ENCODE data around the gene PAXIP1. TPM values are rescaled to one million over a fixed set of nuclear protein-coding genes. Genes with fewer than 3 reads are reported as not detected.

The PAXIP1 gene
- total and polyA plus RNA-seq, 2 donors (not counting 3 experiments of a cell fraction or from before 2014, with no cell fraction given) = 10.0 to 15.8 TPM

DNA sequence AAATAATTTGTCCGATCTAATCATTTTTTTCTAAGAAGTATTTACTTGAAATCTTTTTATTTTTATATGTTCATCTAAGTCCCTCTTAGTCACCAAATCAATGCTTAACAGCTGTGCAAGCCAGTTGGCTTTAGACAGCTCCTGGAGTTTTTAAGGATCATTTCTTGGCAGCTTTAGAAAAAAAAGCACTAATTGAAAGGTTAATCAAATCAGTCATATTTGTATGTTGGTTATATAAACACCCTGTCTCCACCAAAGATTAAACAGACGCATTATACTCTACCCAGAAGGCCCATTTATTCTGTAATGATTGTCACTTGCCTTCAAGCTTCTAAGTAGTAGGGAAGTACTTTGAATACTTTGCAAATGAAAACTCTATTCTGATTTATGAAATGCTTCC is 60.2 kb downstream of the PAXIP1 start:
- TF ChIP-seq POLR2AphosphoS5 (IDR thresholded peaks at IDR 0.05; ENCODE audit: insufficient read depth, low read depth, low read length) = no peak
- no peak for TF ChIP-seq FOS (IDR thresholded peaks at IDR 0.05; ENCODE audit: borderline replicate concordance, insufficient read depth, low read length)
- no peak for TF ChIP-seq CTCF (IDR thresholded peaks at IDR 0.05; ENCODE audit: extremely low read depth in 1 of 2, insufficient read depth in 1 of 2, low read depth in 1 of 2, low read length in 2 of 2)
- TF ChIP-seq, protein P1, sequence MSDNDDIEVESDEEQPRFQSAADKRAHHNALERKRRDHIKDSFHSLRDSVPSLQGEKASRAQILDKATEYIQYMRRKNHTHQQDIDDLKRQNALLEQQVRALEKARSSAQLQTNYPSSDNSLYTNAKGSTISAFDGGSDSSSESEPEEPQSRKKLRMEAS (IDR thresholded peaks at IDR 0.05; ENCODE audit: insufficient read depth, insufficient read length) = no peak
- TF ChIP-seq JUN (IDR thresholded peaks at IDR 0.05; ENCODE audit: borderline replicate concordance, insufficient read depth, insufficient read length, low read depth) = no peak
- no peak for TF ChIP-seq GATA2 (IDR thresholded peaks at IDR 0.05; ENCODE audit: insufficient read depth, insufficient read length, low read depth, low read length)
- no peak for TF ChIP-seq MYC (IDR thresholded peaks at IDR 0.05; ENCODE audit: low read depth, low read length)
- no peak for TF ChIP-seq EZH2 (IDR thresholded peaks at IDR 0.05; ENCODE audit: borderline replicate concordance, low read depth, low read length, severe bottlenecking)
- TF ChIP-seq POLR2A (IDR thresholded peaks at IDR 0.05; ENCODE audit: low read depth, low read length) = no peak
- Histone ChIP-seq H3K36me3 (ENCODE audit: control insufficient read depth in 2 of 2, extremely low read depth in 1 of 2, insufficient read depth in 2 of 2, low read length in 2 of 2) (peaks cover 0 to 7% of the 10 kb centered on the region in 2 experiments), H3K79me2 (ENCODE audit: control insufficient read depth, insufficient read depth, low read length) (no peaks in the 10 kb centered on the region), H3K9me3 (replicated peaks; ENCODE audit: control insufficient read depth, insufficient read depth, low read length) (no peaks in the 10 kb centered on the region), H3K9ac (replicated peaks; ENCODE audit: extremely low read depth, insufficient read depth, low read length) (no peak overlapping the region), H3K4me3 (replicated peaks in 1 of 3; ENCODE audit: insufficient read depth in 1 of 3, low read depth in 1 of 3, low read length in 3 of 3) (no peak overlapping the region), H3K9me1 (replicated peaks; ENCODE audit: control insufficient read depth, extremely low read depth, insufficient read depth, low read length) (no peaks in the 10 kb centered on the region), H2AFZ (ENCODE audit: low read depth, low read length) (no peak overlapping the region), H3K4me2 (ENCODE audit: insufficient read depth, low read length) (no peak overlapping the region), H3K27ac (ENCODE audit: insufficient read depth, low read depth, low read length) (no peak overlapping the region), H3K27me3 (ENCODE audit: control insufficient read depth in 2 of 2, insufficient read depth in 2 of 2, low read length in 2 of 2) (no peaks in the 10 kb centered on the region), H3K4me1 (ENCODE audit: control insufficient read depth, extremely low read depth, insufficient read depth, low read length) (no peaks in the 10 kb centered on the region), H4K20me1 (replicated peaks; ENCODE audit: control insufficient read depth, extremely low read depth, insufficient read depth, low read length) (no peaks in the 10 kb centered on the region)
- FAIRE-seq = no peak
- dilution Hi-C loops (cut with MboI; ENCODE audit: extremely low pct_ligation_motif_present, low sequenced_read_pairs) (no loop called here), intact Hi-C loops (cut with micrococcal nuclease) (no loop called here)
- no peak for DNase-seq (ENCODE audit: low read depth, low spot score)
- BruUV-seq (replicated peaks) = no TSS peak
- CTCF ChIA-PET = interaction anchor here (1.1 to 4.4 kb wide), 3 partner anchors 9 to 15 kb away, joined by 3 to 28 read pairs (median 6); no protein-coding TSS in a partner anchor
- POLR2A ChIA-PET = no interaction called here
